Stimulated activated CD4-positive, alpha-beta T cell treated with anti-CD3 and anti-CD28 coated beads, TNF-alpha, amount 100 ng/mL, for 48 hours (primary cell): ENCODE measurements around the gene EHD4.

ENCODE experiments used
- DNase-seq, 3 donors: peaks; one replicate each; pipeline ENCODE4 v3.0.0-alpha.2; 2020; ENCODE audit warnings: low read depth in 3 of 3

EHD4 gene

DNA sequence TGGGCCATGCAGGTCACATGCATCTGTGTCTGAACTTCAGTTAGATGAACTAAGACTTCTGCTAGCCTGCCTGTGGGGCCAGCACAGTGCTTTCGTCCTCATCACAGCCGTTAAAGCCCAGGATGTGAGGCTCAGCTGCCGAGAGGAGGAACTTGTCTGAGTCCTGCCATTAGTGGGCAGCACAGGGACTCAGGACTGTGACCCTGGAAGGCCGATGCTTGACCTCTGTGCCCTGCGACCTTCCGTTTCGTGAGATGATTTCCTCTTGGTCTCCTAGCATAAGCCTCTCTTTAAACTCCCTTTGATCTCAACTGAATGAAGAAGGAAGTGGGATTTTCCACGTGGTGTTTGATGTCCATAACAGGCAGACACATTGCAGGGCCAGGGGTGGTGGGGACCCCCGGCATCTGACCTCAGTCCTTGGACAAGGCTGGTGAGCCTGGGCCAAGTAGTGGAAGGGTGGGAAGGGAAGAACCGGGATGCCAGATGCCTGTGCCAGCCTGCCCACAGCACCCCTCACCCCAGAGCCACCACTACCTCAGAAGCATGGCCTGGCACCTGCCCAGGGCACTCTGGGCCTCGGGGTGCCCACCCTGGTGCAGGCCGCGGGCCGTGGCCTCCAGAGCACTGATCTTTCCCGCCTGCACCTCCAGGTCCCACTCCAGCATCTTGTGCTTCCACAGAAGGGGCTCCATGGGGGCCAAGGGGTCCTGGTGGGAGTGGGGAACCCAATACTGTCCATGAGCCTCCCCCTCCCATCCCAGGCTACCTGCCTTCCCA lies 112.1 kb downstream of the EHD4 start:
- DNase-seq = no peak

- no peak for DNase-seq
These were observed 113.6 kb downstream of the EHD4 start for GRCh38 chr15:41858756-41859155.

- DNase-seq = no peak
These were observed 115.0 kb downstream of the EHD4 start for GRCh38 chr15:41857316-41857715.

GRCh38 chr15:41856716-41857115 lies 115.6 kb downstream of the EHD4 start:
- no peak for DNase-seq

DNA sequence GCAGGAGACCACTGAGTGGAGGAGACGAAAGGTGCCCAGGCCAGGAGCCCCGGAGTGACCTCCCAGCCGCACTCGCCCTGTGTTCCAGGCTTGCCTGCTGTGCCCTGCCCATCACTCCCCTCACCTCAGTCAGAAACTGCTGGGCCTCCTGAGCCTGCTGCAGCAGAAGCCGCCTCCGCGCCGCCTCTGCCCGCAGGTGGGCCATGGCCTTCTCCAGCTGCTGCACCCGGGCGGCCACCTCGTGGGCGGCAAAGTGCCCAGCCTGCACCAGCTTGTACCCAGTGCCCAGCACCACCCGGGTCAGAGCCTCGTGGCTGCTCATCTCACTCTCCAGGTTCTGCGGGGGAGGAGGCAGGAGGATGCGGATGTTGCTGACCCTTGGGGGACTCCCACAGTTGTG lies 116.1 kb downstream of the EHD4 start:
- no peak for DNase-seq

GRCh38 chr15:41855261-41855961 lies 116.9 kb downstream of the EHD4 start:
- DNase-seq = no peak

DNA sequence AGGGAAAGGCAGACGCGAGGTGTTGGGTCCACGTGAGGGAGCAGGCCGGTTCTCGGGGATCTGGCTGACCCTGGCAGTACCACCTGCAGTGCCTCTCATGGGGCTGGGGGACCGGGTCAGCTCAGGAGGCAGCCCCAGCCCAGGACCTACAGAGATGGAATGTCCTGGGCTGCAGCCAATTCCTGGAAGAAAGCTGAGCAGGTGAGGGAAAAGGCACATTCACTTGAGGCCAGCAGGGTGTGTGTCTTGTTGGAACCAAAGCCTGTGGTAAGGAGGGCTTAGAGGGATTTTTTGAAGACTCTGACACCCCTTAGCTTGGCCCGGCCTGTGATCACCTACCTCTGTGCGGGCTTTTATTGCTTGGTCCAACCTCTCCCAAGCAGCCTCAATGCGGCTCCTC lies 117.9 kb downstream of the EHD4 start:
- no peak for DNase-seq

- no peak for DNase-seq
These were observed 118.5 kb downstream of the EHD4 start for GRCh38 chr15:41853831-41854230.

DNA sequence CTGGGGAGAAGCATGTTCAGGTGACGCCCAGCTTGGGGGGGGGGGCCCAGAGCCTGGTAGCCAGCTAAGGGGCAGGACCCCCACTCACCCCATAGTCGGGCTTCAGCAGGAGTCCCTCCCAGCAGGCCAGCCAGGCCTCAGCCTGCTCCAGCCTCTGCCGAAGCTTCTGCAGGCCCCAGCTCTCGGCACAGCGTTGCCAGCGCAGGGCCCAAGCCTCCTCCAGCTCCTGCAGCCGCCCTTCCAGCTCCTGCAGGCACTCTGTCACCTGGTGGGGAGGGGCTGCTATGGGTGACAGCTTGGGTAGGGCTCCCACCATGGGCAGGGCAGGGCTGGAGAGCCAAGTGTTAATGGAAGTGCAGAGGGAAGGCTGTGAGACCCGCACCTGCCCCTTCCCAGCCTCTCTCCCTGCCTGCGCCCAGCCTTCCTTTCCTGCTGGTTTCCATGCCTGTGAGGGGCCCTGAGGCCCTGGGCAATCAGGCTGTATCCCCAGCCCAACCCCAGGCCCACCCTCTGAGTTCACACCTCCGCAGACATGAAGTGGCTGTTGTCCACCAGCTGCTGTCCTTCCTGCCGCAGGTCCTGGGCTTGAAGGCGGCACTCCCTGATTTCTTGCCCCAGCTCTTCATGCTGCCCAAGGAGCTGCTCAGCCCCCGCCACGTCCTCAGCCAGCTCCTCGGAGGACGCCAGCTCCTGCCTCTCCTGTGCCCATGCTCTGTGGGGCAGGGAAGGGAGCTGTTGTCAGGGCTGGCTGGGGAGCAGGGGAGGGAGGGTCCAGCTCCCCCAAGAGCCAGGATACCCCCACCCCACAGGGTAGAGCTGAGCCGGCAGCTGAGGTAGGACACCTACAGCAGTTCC lies 119.4 kb downstream of the EHD4 start:
- no peak for DNase-seq

DNA sequence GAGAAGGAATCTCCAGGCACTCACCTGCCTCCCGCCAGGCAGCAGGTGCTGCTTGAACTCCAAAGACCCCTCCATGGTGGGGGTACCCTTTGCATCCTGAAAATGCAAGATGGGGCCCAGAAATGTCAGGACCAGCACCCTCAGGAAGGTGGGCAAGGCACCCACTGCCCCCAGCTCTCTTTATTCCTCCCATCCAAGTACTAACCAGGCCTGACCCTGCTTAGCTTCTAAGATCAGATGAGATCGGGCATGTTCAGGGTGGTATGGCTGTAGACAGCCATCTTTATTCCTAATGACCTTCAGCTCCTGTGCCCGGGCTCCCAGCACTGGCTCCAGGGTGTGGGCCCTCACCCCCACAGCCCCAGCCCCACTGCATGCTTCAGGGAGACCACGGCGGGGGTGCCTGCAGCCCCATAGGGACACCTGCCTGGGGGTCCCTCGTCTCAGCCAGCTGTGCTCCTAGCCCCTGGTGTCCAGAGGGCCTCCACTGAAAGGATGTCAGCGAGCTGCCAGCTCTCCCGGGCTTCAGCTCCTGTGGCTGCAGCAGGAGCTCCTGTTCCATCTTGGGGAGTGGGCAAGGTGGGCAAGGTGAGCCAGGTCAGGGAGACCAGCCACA lies 120.5 kb downstream of the EHD4 start:
- no peak for DNase-seq

GRCh38 chr15:41851167-41851523 lies 121.2 kb downstream of the EHD4 start:
- no peak for DNase-seq

DNA sequence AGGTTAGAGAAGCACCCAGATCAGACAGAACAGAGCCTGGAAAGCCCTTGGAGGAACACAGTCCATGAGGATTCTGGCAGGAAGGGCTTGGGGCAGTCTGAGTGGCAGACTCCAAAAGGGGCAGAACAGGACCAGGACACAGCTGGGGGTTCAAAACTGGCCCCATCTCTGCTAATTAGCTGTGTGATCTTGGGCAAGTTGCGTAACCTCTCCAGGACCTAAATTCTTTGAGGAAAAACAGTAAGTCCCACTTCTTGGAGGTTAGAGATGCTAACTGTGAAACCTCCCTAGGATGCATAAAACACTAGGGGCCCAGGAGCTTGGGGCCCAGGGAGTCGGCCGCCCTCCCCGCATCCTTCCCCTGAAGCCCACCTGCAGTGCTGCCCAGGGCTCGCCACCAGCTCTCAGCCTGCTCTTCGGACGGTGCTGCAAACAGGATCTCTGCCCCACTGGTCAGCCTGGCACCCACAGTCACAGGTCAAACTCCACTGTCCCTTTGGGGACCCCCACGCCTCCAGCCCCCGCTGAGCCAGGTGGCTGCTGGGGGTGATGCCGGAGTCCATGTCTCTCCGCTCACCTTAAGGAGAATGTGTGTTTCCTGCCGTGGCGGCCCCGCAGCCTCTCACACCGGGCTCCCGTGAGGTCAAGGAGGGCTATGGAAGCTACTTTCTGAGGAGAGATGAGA lies 121.7 kb downstream of the EHD4 start:
- DNase-seq = no peak

DNA sequence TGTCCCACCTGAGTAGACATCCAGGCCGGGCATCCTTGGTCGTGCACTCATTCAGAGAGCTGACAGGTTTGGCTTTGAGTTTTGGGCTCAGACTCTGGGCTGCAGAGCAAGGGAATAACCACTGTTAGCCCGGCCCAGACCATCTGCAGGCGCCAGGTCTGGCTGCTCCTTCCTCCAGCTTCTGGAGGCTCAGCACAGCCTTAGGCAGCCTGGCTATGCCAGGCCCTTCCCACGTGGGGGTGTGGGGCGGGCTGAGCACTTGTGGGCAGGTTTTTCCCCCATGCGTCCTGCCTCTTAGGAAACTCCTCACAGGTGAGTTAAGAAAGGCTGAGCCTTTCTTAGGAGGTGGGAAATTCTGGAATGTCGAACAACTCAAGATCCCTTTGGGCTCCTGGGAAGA lies 122.5 kb downstream of the EHD4 start:
- no peak for DNase-seq

DNA sequence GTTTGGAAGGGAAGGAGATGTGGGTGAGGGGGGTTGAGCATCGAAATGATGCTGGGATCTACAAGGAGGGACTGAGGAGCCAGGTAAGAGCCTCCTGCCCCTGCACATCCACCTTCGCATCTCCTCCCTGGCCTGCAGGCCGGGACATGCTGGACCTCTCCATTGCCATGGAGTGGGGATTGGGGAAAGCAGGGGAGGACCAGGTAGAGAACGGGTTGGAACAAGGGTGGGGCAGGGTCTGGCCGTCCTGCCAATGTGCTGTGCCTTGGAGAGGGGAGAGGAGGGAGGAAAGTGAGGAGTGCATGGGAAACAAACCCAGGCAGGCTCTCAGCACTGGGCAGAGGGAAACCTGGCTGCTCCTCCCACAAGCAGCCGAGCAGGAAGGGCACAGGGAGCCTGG lies 123.2 kb downstream of the EHD4 start:
- no peak for DNase-seq

DNA sequence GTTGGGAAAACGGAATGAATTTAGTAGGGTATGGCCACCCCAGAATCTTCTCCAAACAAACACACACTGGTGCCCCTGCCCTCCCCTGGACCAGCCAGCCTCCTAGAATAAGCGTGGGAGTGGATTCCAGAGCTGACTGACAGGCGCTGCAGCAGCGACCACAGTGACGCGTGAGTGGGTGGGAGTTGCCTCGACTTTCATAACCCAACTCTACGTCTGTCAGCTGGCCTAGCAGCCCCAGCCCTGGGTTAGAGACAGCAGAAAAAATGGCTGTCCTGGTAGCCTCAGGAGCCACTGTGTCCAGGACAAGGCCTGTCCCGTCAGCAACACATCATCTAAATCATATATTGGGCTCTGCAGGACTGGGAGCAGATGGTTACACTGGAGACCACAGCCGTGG lies 123.7 kb downstream of the EHD4 start:
- DNase-seq = peak in 2 of 3 donors; percentile 50 to 67

DNA sequence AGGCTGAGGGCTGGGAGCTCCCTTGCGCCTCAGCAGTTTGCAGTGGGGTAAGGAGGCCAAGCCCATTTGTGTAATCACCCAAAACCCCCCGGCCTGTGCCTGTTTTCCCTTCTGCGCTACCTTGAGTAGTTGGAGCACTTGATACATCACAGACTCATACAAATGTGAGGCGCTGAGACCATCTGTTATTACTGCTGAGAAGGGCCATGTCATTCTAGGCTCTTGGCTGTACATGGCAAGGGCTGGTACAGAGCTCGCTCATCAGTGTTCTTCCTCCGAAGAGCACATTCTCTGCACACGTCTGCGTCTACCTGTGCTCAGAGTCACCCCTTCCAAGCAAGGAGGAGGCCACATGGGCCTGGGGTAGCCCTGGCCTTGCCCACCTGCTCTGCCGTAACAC lies 124.4 kb downstream of the EHD4 start:
- DNase-seq = no peak

GRCh38 chr15:41847206-41847605 lies 125.2 kb downstream of the EHD4 start:
- no peak for DNase-seq
